ENCODE results near the gene ZNF629. TPM values are rescaled to one million over a fixed set of nuclear protein-coding genes. Genes with fewer than 3 reads are reported as not detected.

Gene ZNF629
- total RNA-seq, 4 donors from 2014 or later, result 5.0 to 11.4 (median 6.2) TPM

DNA sequence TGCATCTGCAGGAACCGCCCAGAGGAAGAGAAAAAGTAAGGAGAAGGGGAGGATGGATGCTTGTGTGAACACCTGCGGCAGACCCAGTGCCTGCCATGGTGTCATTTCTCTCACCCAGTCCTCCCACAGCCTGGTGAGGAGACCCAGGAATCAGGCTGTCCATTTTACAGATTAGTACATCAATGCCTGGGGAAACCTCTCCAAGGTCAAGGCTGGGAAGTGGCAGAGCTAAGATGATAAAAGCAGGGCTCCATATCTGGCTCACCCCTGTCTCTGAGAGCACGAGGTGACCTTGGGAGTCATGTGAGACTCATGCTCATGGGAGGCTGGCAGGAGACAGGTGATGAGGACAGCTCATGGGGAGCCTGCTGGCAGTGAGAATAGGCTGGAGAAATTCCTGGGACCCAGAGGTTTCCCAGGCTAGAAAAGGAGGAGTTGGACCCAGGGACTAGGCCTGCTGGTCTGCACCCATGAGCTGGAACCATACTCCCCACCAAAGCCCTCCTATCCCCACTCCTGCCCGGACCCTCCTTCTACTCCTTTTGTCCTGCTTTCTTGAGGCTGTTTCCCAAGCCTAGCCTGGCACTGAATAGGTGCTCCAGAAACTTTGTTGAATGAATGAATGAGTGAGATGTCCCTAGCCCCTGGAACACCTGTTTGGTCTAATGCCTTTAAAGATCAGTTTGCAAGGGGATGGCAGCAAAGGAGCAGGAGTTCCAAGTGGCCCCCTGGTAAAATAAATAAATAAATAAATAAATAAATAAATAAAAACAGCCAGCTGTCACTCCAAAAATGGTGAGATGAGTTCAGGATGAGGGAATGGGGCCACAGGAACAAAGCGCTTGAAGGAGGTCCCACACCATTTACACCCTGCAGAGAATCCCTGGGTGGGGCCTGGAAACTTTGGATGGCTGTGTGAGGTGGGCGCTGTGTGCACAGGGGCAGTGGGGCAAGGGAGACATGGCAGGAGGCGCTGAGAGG, 1.6 kb downstream of the ZNF629 start:
- intact Hi-C loops (cut with DNase I), result no loop called here
- 55 to 64% methylated on average over 6 to 7 of the region's 7 CpGs for WGBS, 2 donors
- TF ChIP-seq, protein P1, sequence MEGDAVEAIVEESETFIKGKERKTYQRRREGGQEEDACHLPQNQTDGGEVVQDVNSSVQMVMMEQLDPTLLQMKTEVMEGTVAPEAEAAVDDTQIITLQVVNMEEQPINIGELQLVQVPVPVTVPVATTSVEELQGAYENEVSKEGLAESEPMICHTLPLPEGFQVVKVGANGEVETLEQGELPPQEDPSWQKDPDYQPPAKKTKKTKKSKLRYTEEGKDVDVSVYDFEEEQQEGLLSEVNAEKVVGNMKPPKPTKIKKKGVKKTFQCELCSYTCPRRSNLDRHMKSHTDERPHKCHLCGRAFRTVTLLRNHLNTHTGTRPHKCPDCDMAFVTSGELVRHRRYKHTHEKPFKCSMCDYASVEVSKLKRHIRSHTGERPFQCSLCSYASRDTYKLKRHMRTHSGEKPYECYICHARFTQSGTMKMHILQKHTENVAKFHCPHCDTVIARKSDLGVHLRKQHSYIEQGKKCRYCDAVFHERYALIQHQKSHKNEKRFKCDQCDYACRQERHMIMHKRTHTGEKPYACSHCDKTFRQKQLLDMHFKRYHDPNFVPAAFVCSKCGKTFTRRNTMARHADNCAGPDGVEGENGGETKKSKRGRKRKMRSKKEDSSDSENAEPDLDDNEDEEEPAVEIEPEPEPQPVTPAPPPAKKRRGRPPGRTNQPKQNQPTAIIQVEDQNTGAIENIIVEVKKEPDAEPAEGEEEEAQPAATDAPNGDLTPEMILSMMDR (IDR thresholded peaks at IDR 0.05), result no peak
- no peak for TF ChIP-seq POLR2A (IDR thresholded peaks at IDR 0.05)

DNA sequence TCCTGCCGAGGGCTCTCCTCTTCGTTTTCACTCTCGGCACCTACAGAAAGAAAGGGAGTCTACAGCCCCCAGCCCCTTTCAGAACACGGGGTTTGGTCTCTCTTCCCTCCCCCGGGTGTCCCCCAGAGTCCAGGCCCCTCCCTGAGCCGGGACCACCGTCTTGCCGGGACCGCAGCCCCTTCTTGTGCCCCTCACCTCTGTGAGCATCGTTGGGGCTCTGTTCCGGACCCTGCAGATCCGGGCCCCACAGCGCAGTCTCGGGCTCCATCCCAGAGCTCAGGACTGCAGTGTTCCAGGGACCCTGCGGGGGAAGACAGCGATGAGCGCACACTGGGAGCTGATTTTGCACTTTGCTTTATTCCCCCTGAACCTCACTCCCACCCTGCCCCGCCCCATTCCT, 2.8 kb downstream of the ZNF629 start:
- DNase-seq, result no peak
- 82 to 88% methylated on average over 5 to 16 of the region's 18 CpGs for WGBS, 2 donors
- TF ChIP-seq, protein P1 (IDR thresholded peaks at IDR 0.05), result no peak
- no peak for TF ChIP-seq POLR2A (IDR thresholded peaks at IDR 0.05)
- H3K4me1 ChIP-seq, result peaks cover 10 to 31% (median 15%) of the 10 kb centered on the region in 3 donors
- H3K27me3 ChIP-seq, result peaks cover 0 to 5% (median 0%) of the 10 kb centered on the region in 4 donors
- intact Hi-C loops (cut with DNase I), result no loop called here
- no peak overlapping the region for H3K27ac ChIP-seq
- H3K9me3 ChIP-seq, result no peaks in the 10 kb centered on the region
- H3K4me3 ChIP-seq, result no peak overlapping the region
- H3K36me3 ChIP-seq, result peaks cover 7 to 41% (median 18%) of the 10 kb centered on the region in 3 donors

More for the DNA sequence above, 1.6 kb downstream of the ZNF629 start:
- Histone ChIP-seq H3K9me3 (no peaks in the 10 kb centered on the region), H3K4me3 (peak overlapping the region; percentile 93 to 99 (median 96)), H3K36me3 (peaks cover 7 to 41% (median 18%) of the 10 kb centered on the region in 3 donors), H3K4me1 (peaks cover 10 to 31% (median 15%) of the 10 kb centered on the region in 3 donors), H3K27me3 (peaks cover 0 to 5% (median 0%) of the 10 kb centered on the region in 4 donors), H3K27ac (peak overlapping the region in 2 of 4 donors; percentile 89 to 93)
- DNase-seq, result no peak

DNA sequence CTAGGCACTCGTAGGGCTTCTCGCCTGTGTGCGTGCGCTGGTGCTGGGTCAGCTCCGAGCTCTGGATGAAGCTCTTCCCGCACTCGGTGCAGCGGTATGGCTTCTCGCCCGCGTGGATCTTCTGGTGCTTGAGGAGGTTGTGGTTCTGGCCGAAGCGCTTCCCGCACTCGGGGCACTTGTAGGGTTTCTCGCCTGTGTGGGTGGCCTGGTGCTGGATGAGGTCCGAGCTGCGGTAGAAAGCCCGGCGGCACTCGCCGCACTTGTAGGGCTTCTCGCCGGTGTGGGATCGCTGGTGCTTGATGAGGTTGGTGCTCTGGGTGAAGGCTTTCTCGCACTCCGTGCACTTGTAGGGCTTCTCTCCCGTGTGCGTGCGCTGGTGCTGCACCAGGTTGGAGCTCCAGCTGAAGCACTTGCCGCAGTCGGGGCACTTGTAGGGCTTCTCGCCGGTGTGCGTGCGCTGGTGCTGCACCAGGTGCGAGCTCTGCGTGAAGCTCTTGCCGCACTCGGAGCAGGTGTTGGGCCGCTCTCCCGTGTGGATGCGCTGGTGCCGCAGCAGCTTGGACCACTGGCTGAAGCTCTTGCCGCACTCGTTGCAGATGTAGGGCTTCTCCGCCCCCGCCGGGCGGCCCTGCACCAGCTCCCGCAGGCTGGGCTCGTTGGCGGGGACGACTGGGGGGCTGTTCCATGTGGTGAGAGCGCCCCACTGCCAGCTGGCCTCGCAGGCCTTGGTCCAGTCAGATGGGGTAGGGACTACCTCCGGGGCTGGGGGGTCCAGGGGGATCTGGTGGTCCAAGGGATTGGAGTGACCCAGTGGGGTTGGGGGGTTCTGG, 3.5 kb downstream of the ZNF629 start:
- Histone ChIP-seq H3K9me3 (no peaks in the 10 kb centered on the region), H3K4me1 (peaks cover 10 to 35% (median 15%) of the 10 kb centered on the region in 3 donors), H3K36me3 (peaks cover 7 to 41% (median 18%) of the 10 kb centered on the region in 3 donors), H3K27me3 (peaks cover 0 to 5% (median 0%) of the 10 kb centered on the region in 4 donors), H3K4me3 (no peak overlapping the region), H3K27ac (no peak overlapping the region)
- intact Hi-C loops (cut with DNase I), result no loop called here
- TF ChIP-seq, protein P1 (IDR thresholded peaks at IDR 0.05), result no peak
- no peak for TF ChIP-seq POLR2A (IDR thresholded peaks at IDR 0.05)
- WGBS, 2 donors, result 94 to 97% methylated on average over 5 to 18 of the region's 57 CpGs
- DNase-seq, result no peak

DNA sequence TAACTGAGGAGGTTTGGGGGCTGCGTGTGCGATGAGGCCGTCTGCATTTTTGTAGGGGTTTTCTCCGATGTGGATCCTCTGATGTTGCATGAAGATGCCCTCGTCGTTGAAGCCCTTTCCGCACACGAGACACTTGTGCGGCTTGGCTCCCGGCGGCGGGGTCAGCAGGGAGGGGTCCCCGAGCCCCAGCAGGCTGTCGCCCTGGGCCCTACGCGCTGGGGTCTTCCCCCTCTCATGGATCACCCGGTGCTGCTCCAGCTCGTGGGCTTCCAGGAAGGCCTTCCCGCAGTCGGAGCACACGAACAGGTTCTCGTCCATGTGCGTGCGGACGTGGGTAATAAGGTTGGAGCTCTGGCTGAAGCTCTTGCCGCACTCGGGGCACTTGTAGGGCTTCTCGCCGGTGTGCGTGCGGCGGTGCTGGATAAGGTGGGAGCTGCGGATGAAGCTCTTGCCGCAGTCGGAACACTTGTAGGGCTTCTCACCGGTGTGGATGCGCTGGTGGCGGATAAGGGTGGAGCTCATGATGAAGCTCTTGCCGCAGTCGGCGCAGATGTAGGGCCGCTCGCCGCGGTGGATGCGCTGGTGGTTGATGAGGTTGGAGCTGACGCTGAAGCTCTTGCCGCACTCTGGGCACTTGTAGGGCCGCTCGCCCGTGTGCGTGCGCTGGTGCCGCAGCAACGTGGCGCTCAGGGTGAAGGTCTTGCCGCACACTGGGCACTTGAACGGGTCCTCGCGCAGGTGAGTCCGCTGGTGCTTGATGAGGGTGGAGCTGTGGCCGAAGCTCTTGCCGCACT, 4.3 kb downstream of the ZNF629 start:
- Histone ChIP-seq H3K36me3 (peaks cover 7 to 41% (median 18%) of the 10 kb centered on the region in 3 donors), H3K27me3 (peaks cover 0 to 5% (median 0%) of the 10 kb centered on the region in 4 donors), H3K4me1 (peaks cover 6 to 37% (median 15%) of the 10 kb centered on the region in 3 donors), H3K4me3 (no peak overlapping the region), H3K27ac (no peak overlapping the region), H3K9me3 (no peaks in the 10 kb centered on the region)
- intact Hi-C loops (cut with DNase I), result no loop called here
- DNase-seq, result no peak
- WGBS, 2 donors, result 93 to 97% methylated on average over 26 to 27 of the region's 63 CpGs
- TF ChIP-seq POLR2A (IDR thresholded peaks at IDR 0.05), result no peak
- TF ChIP-seq, protein P1 (IDR thresholded peaks at IDR 0.05), result no peak
